SU-DHL-6 (cell line): Measurements from ENCODE around the gene DDX54.

ENCODE experiments used
- EZH2phosphoT487 ChIP-seq: fragments of 200-600 bp; sonication (generic), shearing (Covaris generic); conservative IDR thresholded peaks from 2 replicates; pipeline ENCODE4 v1.6.1; 2018; ENCODE audit warnings: mild to moderate bottlenecking, antibody characterized with exemption, low read length, moderate library complexity, mixed read lengths
- TF ChIP-seq, protein P1 (sequence below): fragments of 200-600 bp; sonication (generic); IDR thresholded peaks from one replicate; pipeline ENCODE4 v1.5.1; 2017; ENCODE audit warnings: antibody characterized with exemption, mild to moderate bottlenecking, low read length, moderate library complexity; ENCODE audit not compliant: insufficient read depth, poor library complexity, severe bottlenecking

DNA sequence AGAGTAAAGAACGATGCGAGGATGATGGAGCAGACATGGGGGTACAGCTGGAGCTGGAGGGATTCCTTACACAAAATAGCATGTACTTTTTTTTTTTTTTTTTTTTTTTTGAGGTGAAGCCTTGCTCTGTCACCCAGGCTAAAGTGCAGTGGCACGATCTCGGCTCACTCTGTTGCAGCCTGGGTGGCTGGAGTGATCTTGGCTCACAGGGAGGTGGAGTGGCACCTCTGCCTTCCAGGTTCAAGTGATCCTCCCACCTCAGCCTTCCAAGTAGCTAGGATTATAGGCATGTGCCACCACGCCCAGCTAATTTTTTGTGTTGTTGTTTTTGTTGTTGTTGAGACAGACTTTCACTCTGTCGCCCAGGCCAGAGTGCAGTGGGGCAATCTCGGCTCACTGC is 44.6 kb downstream of the DDX54 start:
- TF ChIP-seq, protein P1, sequence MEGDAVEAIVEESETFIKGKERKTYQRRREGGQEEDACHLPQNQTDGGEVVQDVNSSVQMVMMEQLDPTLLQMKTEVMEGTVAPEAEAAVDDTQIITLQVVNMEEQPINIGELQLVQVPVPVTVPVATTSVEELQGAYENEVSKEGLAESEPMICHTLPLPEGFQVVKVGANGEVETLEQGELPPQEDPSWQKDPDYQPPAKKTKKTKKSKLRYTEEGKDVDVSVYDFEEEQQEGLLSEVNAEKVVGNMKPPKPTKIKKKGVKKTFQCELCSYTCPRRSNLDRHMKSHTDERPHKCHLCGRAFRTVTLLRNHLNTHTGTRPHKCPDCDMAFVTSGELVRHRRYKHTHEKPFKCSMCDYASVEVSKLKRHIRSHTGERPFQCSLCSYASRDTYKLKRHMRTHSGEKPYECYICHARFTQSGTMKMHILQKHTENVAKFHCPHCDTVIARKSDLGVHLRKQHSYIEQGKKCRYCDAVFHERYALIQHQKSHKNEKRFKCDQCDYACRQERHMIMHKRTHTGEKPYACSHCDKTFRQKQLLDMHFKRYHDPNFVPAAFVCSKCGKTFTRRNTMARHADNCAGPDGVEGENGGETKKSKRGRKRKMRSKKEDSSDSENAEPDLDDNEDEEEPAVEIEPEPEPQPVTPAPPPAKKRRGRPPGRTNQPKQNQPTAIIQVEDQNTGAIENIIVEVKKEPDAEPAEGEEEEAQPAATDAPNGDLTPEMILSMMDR: no peak
- no peak for TF ChIP-seq EZH2phosphoT487
